WTC11 (cell line): ENCODE measurements around the gene CHD9NB. TPM values are rescaled to one million over a fixed set of nuclear protein-coding genes. Genes with fewer than 3 reads are reported as not detected.

ENCODE experiments used
- ATAC-seq: fragments of 200-7000 bp; cut with Tn5 transposase; 2 replicates; pipeline ENCODE4 v1.10.0; 2021; ENCODE audit warnings: mild to moderate bottlenecking, moderate library complexity
- CTCF ChIA-PET: fragments of 300-600 bp; sonication (Branson Sonifier 250); formaldehyde crosslinking; loops from one replicate; lab custom pipeline; 2021; ENCODE audit warnings: antibody characterized with exemption; lab: Charles Lee
- POLR2A ChIA-PET: fragments of 350-600 bp; sonication (Branson Sonifier 250); formaldehyde crosslinking; loops from one replicate; lab custom pipeline; 2021; ENCODE audit warnings: antibody characterized with exemption; lab: Charles Lee
- DNase-seq: peaks from one replicate; pipeline ENCODE4 v3.0.0; 2021; ENCODE audit warnings: low spot score
- H3K27ac Mint-ChIP-seq: 2 replicates; pipeline ENCODE4 v1.8.0; 2021; ENCODE audit warnings: mixed read lengths
- H3K27me3 Mint-ChIP-seq: 2 replicates; pipeline ENCODE4 v1.8.0; 2021; ENCODE audit warnings: low read depth, mild to moderate bottlenecking, moderate library complexity, mixed read lengths
- H3K36me3 Mint-ChIP-seq: 2 replicates; pipeline ENCODE4 v1.8.0; 2021; ENCODE audit warnings: mixed read lengths
- H3K4me1 Mint-ChIP-seq: 2 replicates; pipeline ENCODE4 v1.8.0; 2022; ENCODE audit warnings: mixed read lengths
- H3K4me3 Mint-ChIP-seq: 2 replicates; pipeline ENCODE4 v1.8.0; 2021; ENCODE audit warnings: mild to moderate bottlenecking, moderate library complexity, mixed read lengths
- H3K9me3 Mint-ChIP-seq: 2 replicates; pipeline ENCODE4 v1.8.0; 2021; ENCODE audit warnings: mixed read lengths
- ELF4 ChIP-seq: sonication (generic); formaldehyde crosslinking; IDR thresholded peaks from 2 replicates; pipeline ENCODE4 v1.8.1; 2022; ENCODE audit warnings: low read depth, mild to moderate bottlenecking, moderate library complexity, missing genetic modification reagents
- ETV6 ChIP-seq: sonication (generic); formaldehyde crosslinking; IDR thresholded peaks from 2 replicates; pipeline ENCODE4 v1.8.1; 2022; ENCODE audit warnings: mild to moderate bottlenecking, missing genetic modification reagents
- FOXJ3 ChIP-seq: sonication (generic); formaldehyde crosslinking; IDR thresholded peaks from 2 replicates; pipeline ENCODE4 v1.9.0; 2021; ENCODE audit warnings: missing genetic modification reagents, mild to moderate bottlenecking, borderline replicate concordance
- FOXP1 ChIP-seq: sonication (generic); formaldehyde crosslinking; IDR thresholded peaks from 2 replicates; pipeline ENCODE4 v1.8.0; 2022; ENCODE audit warnings: missing genetic modification reagents, mild to moderate bottlenecking, moderate library complexity, borderline replicate concordance
- JUN ChIP-seq: sonication (generic); formaldehyde crosslinking; IDR thresholded peaks from 2 replicates; pipeline ENCODE4 v1.8.0; 2023; ENCODE audit warnings: mild to moderate bottlenecking, missing genetic modification reagents
- NR3C1 ChIP-seq: sonication (generic); formaldehyde crosslinking; conservative IDR thresholded peaks from 2 replicates; pipeline ENCODE4 v1.8.1; 2023; ENCODE audit warnings: low read depth, mild to moderate bottlenecking, missing genetic modification reagents
- OVOL2 ChIP-seq: fragments of 250-450 bp; sonication (Bioruptor Pico); IDR thresholded peaks from 2 replicates; pipeline ENCODE4 v1.9.0; 2021; ENCODE audit warnings: mild to moderate bottlenecking, borderline replicate concordance
- PRRX2 ChIP-seq: fragments of 250-450 bp; sonication (Bioruptor Pico); IDR thresholded peaks from 2 replicates; pipeline ENCODE4 v1.8.0; 2021; ENCODE audit warnings: mild to moderate bottlenecking
- TEAD1 ChIP-seq: sonication (generic); formaldehyde crosslinking; IDR thresholded peaks from 2 replicates; pipeline ENCODE4 v1.8.0; 2022; ENCODE audit warnings: mild to moderate bottlenecking, missing genetic modification reagents
- ZBTB21 ChIP-seq: sonication (generic); formaldehyde crosslinking; IDR thresholded peaks from 2 replicates; pipeline ENCODE4 v1.8.1; 2023; ENCODE audit warnings: mild to moderate bottlenecking, missing genetic modification reagents, borderline replicate concordance
- ZNF121 ChIP-seq: sonication (generic); formaldehyde crosslinking; IDR thresholded peaks from 2 replicates; pipeline ENCODE4 v1.8.0; 2023; ENCODE audit warnings: missing genetic modification reagents
- total RNA-seq: library from RNA; stranded (reverse); gene quantifications from 3 replicates; pipeline ENCODE4 v1.2.3, GENCODE V29; 2021
- TF ChIP-seq, protein P1 (sequence below): fragments of 250-450 bp; sonication (Bioruptor Pico); conservative IDR thresholded peaks from 2 replicates; pipeline ENCODE4 v1.9.0; 2021; ENCODE audit warnings: mild to moderate bottlenecking
- TF ChIP-seq, protein P2 (sequence below): sonication (generic); formaldehyde crosslinking; IDR thresholded peaks from 2 replicates; pipeline ENCODE4 v1.8.1; 2022; ENCODE audit warnings: low read depth, missing genetic modification reagents, borderline replicate concordance
- TF ChIP-seq, protein P3 (sequence below): sonication (generic); formaldehyde crosslinking; IDR thresholded peaks from 2 replicates; pipeline ENCODE4 v1.8.1; 2023; ENCODE audit warnings: mild to moderate bottlenecking, missing genetic modification reagents, moderate library complexity
- TF ChIP-seq, protein P4 (sequence below): sonication (generic); formaldehyde crosslinking; IDR thresholded peaks from 2 replicates; pipeline ENCODE4 v1.8.0; 2022; ENCODE audit warnings: missing genetic modification reagents
- TF ChIP-seq, protein P5 (sequence below): fragments of 250-450 bp; sonication (Bioruptor Pico); IDR thresholded peaks from 2 replicates; pipeline ENCODE4 v1.9.0; 2021; ENCODE audit warnings: mild to moderate bottlenecking
- TF ChIP-seq, protein P6 (sequence below): fragments of 250-450 bp; sonication (Bioruptor Pico); IDR thresholded peaks from 2 replicates; pipeline ENCODE4 v1.9.0; 2021; ENCODE audit warnings: mild to moderate bottlenecking
- TF ChIP-seq, protein P7 (sequence below): sonication (generic); formaldehyde crosslinking; IDR thresholded peaks from 2 replicates; pipeline ENCODE4 v1.8.1; 2022; ENCODE audit warnings: mild to moderate bottlenecking, missing genetic modification reagents, moderate library complexity, borderline replicate concordance
- TF ChIP-seq, protein P8 (sequence below): sonication (generic); formaldehyde crosslinking; IDR thresholded peaks from 2 replicates; pipeline ENCODE4 v1.8.0; 2022; ENCODE audit warnings: mild to moderate bottlenecking, missing genetic modification reagents
- TF ChIP-seq, protein P9 (sequence below): sonication (generic); formaldehyde crosslinking; conservative IDR thresholded peaks from 2 replicates; pipeline ENCODE4 v1.8.1; 2022; ENCODE audit warnings: mild to moderate bottlenecking, missing genetic modification reagents

CHD9NB gene
- total RNA-seq, 1 experiment from 2014 or later: 3.5 TPM

DNA sequence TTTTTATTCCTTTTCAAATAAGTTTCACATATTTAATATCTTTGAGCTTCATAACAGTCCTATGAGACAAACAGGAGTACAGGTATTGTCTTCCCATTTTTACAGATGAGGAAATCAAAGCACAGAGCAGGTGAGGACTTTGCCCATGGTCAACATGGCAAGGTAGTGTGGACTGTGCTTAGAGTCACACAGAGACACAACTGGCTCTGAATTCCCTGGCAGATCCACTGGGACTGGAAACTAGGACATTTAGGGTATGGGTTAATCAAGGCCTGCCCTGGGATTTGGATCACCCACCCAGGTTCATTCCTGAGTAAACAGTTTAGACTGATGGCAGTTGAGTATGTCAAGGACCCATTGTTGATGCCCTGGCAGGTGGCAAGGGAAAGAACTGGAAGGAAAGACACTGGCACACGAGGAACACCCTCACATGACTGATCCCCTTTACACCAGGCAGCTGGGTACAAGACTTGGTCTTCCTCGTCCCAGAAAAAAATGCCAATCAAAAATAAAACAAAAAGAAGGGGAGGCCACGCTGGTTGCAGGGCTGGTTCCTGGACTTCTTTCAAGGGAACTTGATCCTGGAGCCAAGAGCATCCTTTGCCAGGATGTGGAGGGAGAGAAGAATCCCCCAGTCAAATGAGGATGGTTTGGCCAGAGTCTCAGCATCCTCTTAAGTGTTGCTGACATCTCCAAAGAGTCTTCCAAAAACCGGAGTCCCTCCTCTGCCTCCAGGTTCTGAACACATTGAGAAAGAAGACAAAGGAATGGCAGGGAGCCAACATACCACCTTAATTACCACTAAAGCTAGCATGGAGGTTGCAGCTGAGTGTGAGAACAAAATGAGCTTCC lies 37.0 kb upstream of the CHD9NB start (continued):
- TF ChIP-seq, protein P1, sequence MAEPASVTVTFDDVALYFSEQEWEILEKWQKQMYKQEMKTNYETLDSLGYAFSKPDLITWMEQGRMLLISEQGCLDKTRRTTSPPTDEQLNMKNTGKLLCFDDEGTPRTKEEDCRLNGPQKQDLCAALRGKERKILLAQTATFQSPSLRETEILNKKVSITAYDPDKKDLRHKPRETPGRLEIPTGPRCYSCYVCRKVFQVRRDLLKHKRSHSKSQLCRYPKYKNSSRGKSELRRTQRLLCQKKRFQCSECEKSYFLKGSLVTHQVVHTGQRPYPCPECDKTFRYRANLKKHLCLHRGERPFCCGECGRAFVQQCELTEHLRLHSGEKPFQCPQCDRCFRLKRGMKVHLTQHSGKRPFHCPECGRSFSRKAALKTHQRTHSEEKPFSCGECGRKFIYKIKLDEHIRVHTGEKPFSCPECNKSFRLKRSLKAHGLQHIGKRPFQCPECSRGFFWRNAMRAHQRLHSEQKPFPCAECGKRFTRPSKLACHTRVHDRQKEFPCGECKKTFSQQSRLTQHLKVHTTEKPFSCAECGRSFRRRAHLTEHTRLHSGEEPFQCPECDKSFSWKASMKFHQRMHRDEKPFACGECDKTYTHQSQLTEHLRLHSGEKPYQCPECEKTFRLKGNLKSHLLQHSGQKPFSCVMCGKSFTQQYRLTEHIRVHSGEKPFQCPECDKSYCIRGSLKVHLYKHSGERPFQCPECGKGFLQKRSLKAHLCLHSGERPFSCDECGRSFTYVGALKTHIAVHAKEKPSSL (CRISPR knock-in tag): no peak
- TF ChIP-seq, protein P2, sequence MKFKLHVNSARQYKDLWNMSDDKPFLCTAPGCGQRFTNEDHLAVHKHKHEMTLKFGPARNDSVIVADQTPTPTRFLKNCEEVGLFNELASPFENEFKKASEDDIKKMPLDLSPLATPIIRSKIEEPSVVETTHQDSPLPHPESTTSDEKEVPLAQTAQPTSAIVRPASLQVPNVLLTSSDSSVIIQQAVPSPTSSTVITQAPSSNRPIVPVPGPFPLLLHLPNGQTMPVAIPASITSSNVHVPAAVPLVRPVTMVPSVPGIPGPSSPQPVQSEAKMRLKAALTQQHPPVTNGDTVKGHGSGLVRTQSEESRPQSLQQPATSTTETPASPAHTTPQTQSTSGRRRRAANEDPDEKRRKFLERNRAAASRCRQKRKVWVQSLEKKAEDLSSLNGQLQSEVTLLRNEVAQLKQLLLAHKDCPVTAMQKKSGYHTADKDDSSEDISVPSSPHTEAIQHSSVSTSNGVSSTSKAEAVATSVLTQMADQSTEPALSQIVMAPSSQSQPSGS (CRISPR knock-in tag): no peak
- TF ChIP-seq ELF4 (no peak), ETV6 (CRISPR knock-in tag) (no peak)
- TF ChIP-seq, protein P3, sequence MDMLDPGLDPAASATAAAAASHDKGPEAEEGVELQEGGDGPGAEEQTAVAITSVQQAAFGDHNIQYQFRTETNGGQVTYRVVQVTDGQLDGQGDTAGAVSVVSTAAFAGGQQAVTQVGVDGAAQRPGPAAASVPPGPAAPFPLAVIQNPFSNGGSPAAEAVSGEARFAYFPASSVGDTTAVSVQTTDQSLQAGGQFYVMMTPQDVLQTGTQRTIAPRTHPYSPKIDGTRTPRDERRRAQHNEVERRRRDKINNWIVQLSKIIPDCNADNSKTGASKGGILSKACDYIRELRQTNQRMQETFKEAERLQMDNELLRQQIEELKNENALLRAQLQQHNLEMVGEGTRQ (CRISPR knock-in tag): no peak

DNA sequence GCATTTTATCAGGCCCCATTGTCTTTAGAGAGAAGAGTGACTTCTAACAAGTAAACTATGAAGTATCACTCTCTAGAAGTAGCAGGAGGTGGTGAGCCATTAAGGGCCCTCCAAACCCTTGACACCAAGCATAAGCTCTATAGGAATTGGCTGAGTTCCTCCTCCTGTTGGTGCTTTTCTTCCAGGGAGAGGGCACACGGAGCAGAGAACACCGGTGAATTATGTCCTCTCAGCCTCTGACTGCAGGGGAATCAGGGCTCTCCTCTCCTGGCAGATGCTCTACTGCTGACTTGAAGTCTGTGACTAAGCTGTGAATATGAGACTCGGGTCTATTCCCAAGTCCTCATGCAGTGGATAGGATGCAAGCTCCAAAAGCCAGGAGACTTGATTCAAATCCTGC lies 34.4 kb upstream of the CHD9NB start:
- no peak for DNase-seq
- POLR2A ChIA-PET: interaction anchor here (2.1 kb wide), 1 partner anchor 12 kb away, joined by 7 read pairs; no protein-coding TSS in a partner anchor
- no peak for TF ChIP-seq NR3C1 (CRISPR knock-in tag)
- no peak for TF ChIP-seq OVOL2
- TF ChIP-seq, protein P4, sequence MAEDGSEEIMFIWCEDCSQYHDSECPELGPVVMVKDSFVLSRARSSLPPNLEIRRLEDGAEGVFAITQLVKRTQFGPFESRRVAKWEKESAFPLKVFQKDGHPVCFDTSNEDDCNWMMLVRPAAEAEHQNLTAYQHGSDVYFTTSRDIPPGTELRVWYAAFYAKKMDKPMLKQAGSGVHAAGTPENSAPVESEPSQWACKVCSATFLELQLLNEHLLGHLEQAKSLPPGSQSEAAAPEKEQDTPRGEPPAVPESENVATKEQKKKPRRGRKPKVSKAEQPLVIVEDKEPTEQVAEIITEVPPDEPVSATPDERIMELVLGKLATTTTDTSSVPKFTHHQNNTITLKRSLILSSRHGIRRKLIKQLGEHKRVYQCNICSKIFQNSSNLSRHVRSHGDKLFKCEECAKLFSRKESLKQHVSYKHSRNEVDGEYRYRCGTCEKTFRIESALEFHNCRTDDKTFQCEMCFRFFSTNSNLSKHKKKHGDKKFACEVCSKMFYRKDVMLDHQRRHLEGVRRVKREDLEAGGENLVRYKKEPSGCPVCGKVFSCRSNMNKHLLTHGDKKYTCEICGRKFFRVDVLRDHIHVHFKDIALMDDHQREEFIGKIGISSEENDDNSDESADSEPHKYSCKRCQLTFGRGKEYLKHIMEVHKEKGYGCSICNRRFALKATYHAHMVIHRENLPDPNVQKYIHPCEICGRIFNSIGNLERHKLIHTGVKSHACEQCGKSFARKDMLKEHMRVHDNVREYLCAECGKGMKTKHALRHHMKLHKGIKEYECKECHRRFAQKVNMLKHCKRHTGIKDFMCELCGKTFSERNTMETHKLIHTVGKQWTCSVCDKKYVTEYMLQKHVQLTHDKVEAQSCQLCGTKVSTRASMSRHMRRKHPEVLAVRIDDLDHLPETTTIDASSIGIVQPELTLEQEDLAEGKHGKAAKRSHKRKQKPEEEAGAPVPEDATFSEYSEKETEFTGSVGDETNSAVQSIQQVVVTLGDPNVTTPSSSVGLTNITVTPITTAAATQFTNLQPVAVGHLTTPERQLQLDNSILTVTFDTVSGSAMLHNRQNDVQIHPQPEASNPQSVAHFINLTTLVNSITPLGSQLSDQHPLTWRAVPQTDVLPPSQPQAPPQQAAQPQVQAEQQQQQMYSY (CRISPR knock-in tag): no peak
- TF ChIP-seq ZNF121 (CRISPR knock-in tag): no peak
- no peak for TF ChIP-seq ZBTB21
- no peak for TF ChIP-seq TEAD1 (CRISPR knock-in tag)
- TF ChIP-seq, protein P5, sequence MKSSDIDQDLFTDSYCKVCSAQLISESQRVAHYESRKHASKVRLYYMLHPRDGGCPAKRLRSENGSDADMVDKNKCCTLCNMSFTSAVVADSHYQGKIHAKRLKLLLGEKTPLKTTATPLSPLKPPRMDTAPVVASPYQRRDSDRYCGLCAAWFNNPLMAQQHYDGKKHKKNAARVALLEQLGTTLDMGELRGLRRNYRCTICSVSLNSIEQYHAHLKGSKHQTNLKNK: no peak
- no peak for TF ChIP-seq JUN (CRISPR knock-in tag)
- TF ChIP-seq, protein P6, sequence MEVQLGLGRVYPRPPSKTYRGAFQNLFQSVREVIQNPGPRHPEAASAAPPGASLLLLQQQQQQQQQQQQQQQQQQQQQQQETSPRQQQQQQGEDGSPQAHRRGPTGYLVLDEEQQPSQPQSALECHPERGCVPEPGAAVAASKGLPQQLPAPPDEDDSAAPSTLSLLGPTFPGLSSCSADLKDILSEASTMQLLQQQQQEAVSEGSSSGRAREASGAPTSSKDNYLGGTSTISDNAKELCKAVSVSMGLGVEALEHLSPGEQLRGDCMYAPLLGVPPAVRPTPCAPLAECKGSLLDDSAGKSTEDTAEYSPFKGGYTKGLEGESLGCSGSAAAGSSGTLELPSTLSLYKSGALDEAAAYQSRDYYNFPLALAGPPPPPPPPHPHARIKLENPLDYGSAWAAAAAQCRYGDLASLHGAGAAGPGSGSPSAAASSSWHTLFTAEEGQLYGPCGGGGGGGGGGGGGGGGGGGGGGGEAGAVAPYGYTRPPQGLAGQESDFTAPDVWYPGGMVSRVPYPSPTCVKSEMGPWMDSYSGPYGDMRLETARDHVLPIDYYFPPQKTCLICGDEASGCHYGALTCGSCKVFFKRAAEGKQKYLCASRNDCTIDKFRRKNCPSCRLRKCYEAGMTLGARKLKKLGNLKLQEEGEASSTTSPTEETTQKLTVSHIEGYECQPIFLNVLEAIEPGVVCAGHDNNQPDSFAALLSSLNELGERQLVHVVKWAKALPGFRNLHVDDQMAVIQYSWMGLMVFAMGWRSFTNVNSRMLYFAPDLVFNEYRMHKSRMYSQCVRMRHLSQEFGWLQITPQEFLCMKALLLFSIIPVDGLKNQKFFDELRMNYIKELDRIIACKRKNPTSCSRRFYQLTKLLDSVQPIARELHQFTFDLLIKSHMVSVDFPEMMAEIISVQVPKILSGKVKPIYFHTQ (CRISPR knock-in tag): no peak
- TF ChIP-seq, protein P7, sequence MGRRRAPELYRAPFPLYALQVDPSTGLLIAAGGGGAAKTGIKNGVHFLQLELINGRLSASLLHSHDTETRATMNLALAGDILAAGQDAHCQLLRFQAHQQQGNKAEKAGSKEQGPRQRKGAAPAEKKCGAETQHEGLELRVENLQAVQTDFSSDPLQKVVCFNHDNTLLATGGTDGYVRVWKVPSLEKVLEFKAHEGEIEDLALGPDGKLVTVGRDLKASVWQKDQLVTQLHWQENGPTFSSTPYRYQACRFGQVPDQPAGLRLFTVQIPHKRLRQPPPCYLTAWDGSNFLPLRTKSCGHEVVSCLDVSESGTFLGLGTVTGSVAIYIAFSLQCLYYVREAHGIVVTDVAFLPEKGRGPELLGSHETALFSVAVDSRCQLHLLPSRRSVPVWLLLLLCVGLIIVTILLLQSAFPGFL (CRISPR knock-in tag): no peak
- TF ChIP-seq, protein P8, sequence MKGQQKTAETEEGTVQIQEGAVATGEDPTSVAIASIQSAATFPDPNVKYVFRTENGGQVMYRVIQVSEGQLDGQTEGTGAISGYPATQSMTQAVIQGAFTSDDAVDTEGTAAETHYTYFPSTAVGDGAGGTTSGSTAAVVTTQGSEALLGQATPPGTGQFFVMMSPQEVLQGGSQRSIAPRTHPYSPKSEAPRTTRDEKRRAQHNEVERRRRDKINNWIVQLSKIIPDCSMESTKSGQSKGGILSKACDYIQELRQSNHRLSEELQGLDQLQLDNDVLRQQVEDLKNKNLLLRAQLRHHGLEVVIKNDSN: no peak
- no peak for TF ChIP-seq FOXJ3
- TF ChIP-seq FOXP1 (CRISPR knock-in tag): no peak
- TF ChIP-seq PRRX2 (CRISPR knock-in tag): no peak
- TF ChIP-seq, protein P9, sequence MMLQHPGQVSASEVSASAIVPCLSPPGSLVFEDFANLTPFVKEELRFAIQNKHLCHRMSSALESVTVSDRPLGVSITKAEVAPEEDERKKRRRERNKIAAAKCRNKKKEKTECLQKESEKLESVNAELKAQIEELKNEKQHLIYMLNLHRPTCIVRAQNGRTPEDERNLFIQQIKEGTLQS (CRISPR knock-in tag): no peak

More for the DNA sequence above, 34.4 kb upstream of the CHD9NB start:
- Mint-ChIP-seq H3K27me3 (no peaks in the 10 kb centered on the region), H3K27ac (peak overlapping the region; percentile 30; the same call in 1 of the 2 replicates), H3K4me1 (peaks cover 76% of the 10 kb centered on the region), H3K36me3 (no peaks in the 10 kb centered on the region), H3K9me3 (no peaks in the 10 kb centered on the region), H3K4me3 (no peak overlapping the region)
- ATAC-seq: no peak
- CTCF ChIA-PET: interaction anchor here (1.7 kb wide), 1 partner anchor 43 kb away, joined by 3 read pairs; no protein-coding TSS in a partner anchor
